ENCODE data around the gene TMEM178B.

TMEM178B gene

DNA sequence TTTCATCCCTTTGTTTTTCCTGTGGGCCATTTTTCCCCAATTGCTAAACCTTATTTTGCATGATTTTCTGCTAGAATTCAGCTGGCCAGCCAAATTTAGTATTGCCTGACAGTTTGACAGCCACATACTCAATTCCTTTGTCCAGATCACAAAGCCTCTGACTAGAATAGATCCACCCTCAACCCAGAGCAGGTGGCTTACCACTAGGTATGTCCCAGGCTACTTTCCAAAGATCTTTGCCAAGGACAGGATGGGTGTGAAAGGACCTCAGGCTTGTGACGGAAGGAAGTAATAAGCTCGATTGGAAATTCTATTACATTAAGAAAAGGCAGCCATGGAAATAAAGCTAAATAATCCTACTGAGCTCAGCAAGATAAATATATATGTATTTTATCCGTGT is 426.7 kb downstream of the TMEM178B start:
- no peak for ATAC-seq (replicated peaks)
- Mint-ChIP-seq H3K36me3 (ENCODE audit: insufficient read depth) (no peaks in the 10 kb centered on the region), H3K4me1 (ENCODE audit: low read depth in 2 of 2) (no peaks in the 10 kb centered on the region), H3K4me3 (no peak overlapping the region), H3K27ac (no peak overlapping the region), H3K27me3 (peaks cover 51 to 57% of the 10 kb centered on the region in 2 donors), H3K9me3 (no peaks in the 10 kb centered on the region)
- DNase-seq = no peak

DNA sequence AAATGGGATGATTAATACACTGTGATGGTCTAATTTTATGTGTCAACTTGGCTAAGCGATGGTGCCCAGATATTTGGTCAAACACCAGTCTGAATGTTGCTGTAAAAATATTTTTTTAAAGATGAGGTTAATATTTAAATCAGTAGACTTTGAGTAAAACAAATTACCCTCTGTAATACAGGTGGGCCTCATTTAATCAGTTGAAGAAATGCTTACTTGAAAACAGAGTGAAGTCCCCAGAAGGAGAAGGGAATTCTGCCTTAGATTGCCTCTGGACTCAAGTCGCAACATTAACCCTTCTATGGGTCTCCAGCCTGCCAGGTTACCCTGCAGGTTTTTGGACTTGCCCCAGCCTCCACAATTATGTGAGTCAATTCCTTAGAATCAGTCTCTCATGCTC is 427.6 kb downstream of the TMEM178B start:
- no peak for ATAC-seq (replicated peaks)
- no peak overlapping the region for H3K4me3 Mint-ChIP-seq
- H3K27ac Mint-ChIP-seq = no peak overlapping the region
- peaks cover 45 to 57% of the 10 kb centered on the region in 2 donors for H3K27me3 Mint-ChIP-seq
- DNase-seq = no peak
- no peaks in the 10 kb centered on the region for H3K9me3 Mint-ChIP-seq
- H3K4me1 Mint-ChIP-seq (ENCODE audit: low read depth in 2 of 2) = no peaks in the 10 kb centered on the region
- no peaks in the 10 kb centered on the region for H3K36me3 Mint-ChIP-seq (ENCODE audit: insufficient read depth)

DNA sequence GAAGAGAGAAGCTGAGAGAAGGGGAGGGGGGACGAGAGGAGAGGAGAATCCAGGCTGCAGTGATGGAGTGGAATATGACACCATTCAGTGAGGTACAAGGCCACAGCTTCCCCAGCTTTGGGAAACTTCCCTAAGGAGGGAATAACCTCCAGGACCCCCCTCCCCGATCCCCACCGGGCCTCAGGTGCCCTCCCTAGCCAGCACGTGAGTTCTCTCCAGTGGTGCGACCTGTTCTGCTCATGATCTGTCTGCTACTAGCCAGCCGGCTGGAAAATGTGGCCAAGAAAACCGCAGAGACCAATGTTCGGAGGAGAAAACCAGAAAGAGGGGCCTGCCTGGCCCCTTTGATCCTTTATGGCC is 437.4 kb downstream of the TMEM178B start:
- peaks cover 65 to 71% of the 10 kb centered on the region in 2 donors for H3K27me3 Mint-ChIP-seq
- DNase-seq (no peak), ATAC-seq (replicated peaks) (no peak)
- H3K36me3 Mint-ChIP-seq (ENCODE audit: insufficient read depth) = no peaks in the 10 kb centered on the region
- H3K4me3 Mint-ChIP-seq = peak overlapping the region; percentile 40 to 63
- peaks cover 7 to 8% of the 10 kb centered on the region in 2 donors for H3K4me1 Mint-ChIP-seq (ENCODE audit: low read depth in 2 of 2)
- H3K27ac Mint-ChIP-seq = no peak overlapping the region
- H3K9me3 Mint-ChIP-seq = no peaks in the 10 kb centered on the region

DNA sequence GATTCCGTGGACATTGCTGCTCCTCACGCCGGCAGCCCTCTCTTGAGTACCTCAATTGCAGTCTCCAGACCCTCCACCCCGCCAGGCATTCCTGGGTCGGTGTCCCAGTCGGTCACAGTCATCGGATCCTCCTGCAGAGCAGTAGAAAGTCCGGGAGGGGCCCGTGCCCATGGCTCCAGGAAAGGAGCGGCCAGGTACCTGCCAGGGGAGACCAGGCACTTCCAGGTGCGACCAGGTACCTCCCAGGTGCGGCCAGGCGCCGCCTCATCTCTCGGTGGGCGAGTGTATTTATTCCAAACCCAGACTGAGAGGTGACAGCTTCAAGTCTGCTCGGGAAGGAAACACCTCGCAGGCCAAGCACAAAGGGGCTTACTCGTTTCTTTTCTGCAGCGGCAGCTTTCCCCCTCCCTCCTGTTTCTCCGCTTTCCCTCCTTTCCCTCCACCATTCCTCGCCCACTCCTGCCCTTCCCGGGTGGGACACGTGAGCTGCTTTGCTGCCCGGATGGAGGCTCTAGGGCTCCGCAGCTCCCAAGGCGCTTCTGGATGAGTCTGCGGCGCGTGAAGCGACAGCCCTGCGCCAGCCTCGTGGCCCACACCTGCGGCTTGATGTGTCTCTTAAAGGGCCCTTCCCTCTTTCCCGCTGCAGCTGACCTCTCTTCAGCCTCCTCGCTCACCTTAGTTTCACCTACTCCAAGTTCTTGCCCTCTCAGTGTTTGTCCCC is 438.0 kb downstream of the TMEM178B start:
- no peak for ATAC-seq (replicated peaks)
- Mint-ChIP-seq H3K36me3 (ENCODE audit: insufficient read depth) (no peaks in the 10 kb centered on the region), H3K4me3 (peak overlapping the region; percentile 43 to 63), H3K4me1 (ENCODE audit: low read depth in 2 of 2) (peaks cover 7 to 8% of the 10 kb centered on the region in 2 donors), H3K27ac (peak overlapping the region in 1 of 2 donors; percentile 13), H3K27me3 (peaks cover 65 to 77% of the 10 kb centered on the region in 2 donors), H3K9me3 (no peaks in the 10 kb centered on the region)
- DNase-seq = no peak

DNA sequence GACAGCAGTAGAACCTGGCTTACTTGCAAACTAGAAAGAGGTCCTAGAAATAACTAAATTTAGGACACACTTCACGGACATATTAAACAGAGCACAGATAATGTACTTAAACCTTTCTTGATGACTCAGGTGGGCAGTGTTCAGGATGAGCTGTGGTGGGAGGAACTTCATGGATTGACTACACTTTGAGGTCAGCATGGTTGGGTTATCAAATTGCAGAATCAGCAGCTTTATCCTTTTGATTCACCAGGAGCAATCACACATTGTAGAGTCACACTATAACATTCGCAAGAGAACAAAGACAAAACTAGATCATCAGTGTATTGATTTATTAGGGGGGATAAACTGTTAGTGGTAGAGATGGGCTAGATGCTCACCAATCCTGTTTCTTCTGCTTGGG is 438.7 kb downstream of the TMEM178B start:
- Mint-ChIP-seq H3K27me3 (peaks cover 72 to 83% of the 10 kb centered on the region in 2 donors), H3K9me3 (no peaks in the 10 kb centered on the region), H3K36me3 (ENCODE audit: insufficient read depth) (no peaks in the 10 kb centered on the region), H3K4me1 (ENCODE audit: low read depth in 2 of 2) (peaks cover 7 to 8% of the 10 kb centered on the region in 2 donors), H3K27ac (peak overlapping the region in 1 of 2 donors; percentile 13), H3K4me3 (peak overlapping the region; percentile 43 to 63)
- no peak for DNase-seq
- no peak for ATAC-seq (replicated peaks)

DNA sequence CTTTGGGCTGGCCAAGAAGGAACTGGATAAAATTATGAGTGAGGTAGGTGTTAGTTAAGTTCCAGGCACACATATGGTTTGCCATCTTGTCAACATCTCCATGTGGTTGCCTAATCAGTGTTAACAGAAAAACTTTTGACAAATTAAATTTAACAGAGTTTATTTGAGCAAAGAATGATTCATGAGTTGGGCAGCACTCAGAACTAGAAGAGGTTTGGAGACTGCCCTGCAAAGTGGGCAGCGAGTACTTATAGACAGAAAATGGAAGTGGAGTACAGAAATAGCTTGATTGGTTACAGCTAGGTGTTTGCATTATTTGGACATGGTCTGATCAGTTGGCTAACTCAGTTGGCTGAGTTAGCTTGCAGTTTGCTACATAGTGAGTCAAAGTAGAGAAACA is 439.9 kb downstream of the TMEM178B start:
- H3K27ac Mint-ChIP-seq = no peak overlapping the region
- peaks cover 69 to 77% of the 10 kb centered on the region in 2 donors for H3K27me3 Mint-ChIP-seq
- DNase-seq = no peak
- H3K9me3 Mint-ChIP-seq = no peaks in the 10 kb centered on the region
- no peak for ATAC-seq (replicated peaks)
- no peak overlapping the region for H3K4me3 Mint-ChIP-seq
- H3K36me3 Mint-ChIP-seq (ENCODE audit: insufficient read depth) = no peaks in the 10 kb centered on the region
- H3K4me1 Mint-ChIP-seq (ENCODE audit: low read depth in 2 of 2) = peaks cover 7 to 8% of the 10 kb centered on the region in 2 donors

DNA sequence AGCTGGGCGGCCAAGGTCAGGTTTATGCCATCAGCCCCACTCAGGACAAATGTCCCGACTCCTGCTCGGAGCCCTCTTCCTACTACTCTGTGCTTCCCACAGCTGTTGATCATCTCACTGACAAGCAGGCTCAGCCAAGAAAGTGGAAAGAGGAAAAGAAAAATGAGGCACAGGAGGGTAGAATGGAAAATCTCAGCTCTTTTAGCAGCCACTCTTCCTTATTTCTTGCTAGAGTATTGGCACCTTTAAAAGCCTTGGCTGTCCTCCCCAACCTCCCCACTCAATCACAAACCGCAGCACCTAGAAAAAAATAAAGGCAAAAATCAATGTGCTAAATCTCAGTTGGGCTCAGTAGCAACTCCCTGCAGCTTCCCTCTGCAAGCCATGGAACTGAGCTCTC is 442.1 kb downstream of the TMEM178B start:
- H3K9me3 Mint-ChIP-seq = no peaks in the 10 kb centered on the region
- H3K4me3 Mint-ChIP-seq = no peak overlapping the region
- H3K27me3 Mint-ChIP-seq = peaks cover 55 to 65% of the 10 kb centered on the region in 2 donors
- peaks cover 7 to 8% of the 10 kb centered on the region in 2 donors for H3K4me1 Mint-ChIP-seq (ENCODE audit: low read depth in 2 of 2)
- H3K27ac Mint-ChIP-seq = no peak overlapping the region
- no peaks in the 10 kb centered on the region for H3K36me3 Mint-ChIP-seq (ENCODE audit: insufficient read depth)
- DNase-seq (no peak), ATAC-seq (replicated peaks) (no peak)

DNA sequence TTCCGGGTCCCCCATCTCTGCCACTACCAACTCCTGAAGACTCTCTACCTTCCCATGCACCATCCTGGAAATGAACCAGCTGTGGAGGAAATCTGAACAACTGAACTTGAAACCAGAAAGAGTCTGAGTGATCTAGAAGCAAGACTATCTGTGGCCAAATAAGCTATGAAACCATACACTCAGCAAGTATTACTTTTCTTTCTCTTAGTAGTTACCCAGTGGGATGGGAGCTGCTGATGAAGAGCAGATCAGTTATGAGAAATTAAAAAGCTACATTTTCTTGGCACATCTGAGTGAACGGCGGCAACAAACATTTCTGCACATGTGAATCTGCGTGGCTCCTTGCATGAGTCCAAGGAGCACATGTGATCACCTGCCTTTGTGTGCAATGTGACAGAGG is 445.8 kb downstream of the TMEM178B start:
- no peaks in the 10 kb centered on the region for H3K9me3 Mint-ChIP-seq
- no peak for ATAC-seq (replicated peaks)
- H3K4me1 Mint-ChIP-seq (ENCODE audit: low read depth in 2 of 2) = no peaks in the 10 kb centered on the region
- no peak overlapping the region for H3K4me3 Mint-ChIP-seq
- peaks cover 24 to 38% of the 10 kb centered on the region in 2 donors for H3K27me3 Mint-ChIP-seq
- no peak overlapping the region for H3K27ac Mint-ChIP-seq
- no peaks in the 10 kb centered on the region for H3K36me3 Mint-ChIP-seq (ENCODE audit: insufficient read depth)
- no peak for DNase-seq

DNA sequence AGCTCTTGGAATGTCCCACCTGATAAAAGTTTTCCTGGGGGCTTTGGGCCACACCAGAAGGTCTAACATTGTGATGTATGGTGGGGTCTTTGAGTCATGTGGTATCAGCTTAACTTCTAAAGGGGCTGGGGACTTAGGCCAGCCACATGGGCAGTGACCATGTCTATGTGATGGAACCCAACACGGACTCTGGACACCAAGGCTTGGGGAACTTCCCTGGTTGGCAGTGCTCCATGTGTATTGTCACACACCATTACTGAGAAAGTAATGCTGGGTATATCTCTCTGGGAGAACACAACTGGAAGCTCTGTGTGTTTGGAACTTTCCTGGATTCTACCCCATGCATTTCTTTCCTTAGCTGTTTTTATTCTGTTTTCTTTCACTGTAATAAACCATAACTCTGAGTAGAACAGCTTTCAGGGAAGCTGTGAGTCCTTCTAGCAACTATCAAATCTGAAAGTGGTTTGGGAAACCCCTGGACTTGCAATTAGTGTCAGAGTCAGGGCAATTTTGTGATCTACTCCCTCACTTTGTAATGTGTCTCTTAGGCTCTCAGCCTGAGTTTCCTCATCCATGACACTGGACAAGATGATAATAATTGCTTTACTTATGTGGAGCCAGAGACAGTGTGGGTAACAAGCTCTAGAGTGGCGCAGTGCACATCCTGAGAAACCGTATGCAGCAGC is 448.9 kb downstream of the TMEM178B start:
- ATAC-seq (replicated peaks) = no peak
- Mint-ChIP-seq H3K27me3 (peaks cover 15 to 27% of the 10 kb centered on the region in 2 donors), H3K9me3 (no peaks in the 10 kb centered on the region), H3K27ac (no peak overlapping the region), H3K4me1 (ENCODE audit: low read depth in 2 of 2) (no peaks in the 10 kb centered on the region), H3K36me3 (ENCODE audit: insufficient read depth) (no peaks in the 10 kb centered on the region), H3K4me3 (no peak overlapping the region)
- DNase-seq = no peak

DNA sequence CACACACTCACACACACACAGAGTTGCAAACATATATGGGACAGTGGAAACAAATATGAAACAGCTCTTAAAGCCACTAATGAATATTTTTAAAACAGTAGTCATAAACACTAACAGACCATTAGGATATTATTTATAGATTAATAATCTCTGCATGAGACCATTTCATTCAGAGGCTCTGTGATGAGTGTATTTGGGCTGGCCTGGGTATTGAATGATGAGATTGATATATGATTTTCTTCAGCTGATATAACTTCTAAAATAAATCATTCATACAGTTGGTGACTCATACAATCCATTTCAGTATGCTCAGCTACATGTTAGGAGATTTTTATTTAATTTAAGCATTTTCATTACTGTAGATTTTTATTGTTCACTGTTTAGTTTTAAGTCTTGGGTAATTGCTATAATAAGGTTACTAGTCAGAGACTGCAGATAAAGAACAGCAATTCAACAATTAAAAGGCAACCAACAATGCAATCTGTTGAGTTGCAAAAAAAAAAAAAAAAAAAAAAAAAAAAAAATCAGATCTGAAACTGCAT is 452.2 kb downstream of the TMEM178B start:
- DNase-seq (no peak), ATAC-seq (replicated peaks) (no peak)
- H3K36me3 Mint-ChIP-seq (ENCODE audit: insufficient read depth) = no peaks in the 10 kb centered on the region
- H3K27me3 Mint-ChIP-seq = peaks cover 6 to 31% of the 10 kb centered on the region in 2 donors
- no peaks in the 10 kb centered on the region for H3K9me3 Mint-ChIP-seq
- H3K27ac Mint-ChIP-seq = no peak overlapping the region
- no peaks in the 10 kb centered on the region for H3K4me1 Mint-ChIP-seq (ENCODE audit: low read depth in 2 of 2)
- no peak overlapping the region for H3K4me3 Mint-ChIP-seq

DNA sequence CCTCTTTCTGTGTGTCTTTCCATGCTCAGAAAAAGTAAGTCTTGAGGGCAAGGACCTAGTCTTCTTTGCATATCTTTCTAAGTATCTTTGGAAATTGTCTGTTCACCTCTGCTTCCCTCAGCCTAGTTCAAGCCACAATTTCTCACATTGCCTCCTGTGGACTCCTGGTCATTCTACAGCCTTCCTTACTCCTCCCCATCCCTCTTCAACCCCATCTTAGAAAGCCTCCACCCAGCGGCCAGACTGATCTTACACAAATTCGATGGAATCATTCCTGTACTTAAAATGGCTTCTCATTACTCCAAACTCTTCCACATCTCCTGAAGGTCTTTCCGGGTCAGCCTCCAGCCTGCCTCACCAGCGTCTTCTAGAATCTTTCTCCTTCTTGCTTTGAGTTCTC is 453.2 kb downstream of the TMEM178B start:
- Mint-ChIP-seq H3K27ac (no peak overlapping the region), H3K27me3 (peaks cover 6 to 31% of the 10 kb centered on the region in 2 donors), H3K4me1 (ENCODE audit: low read depth in 2 of 2) (no peaks in the 10 kb centered on the region), H3K36me3 (ENCODE audit: insufficient read depth) (no peaks in the 10 kb centered on the region), H3K4me3 (no peak overlapping the region), H3K9me3 (no peaks in the 10 kb centered on the region)
- no peak for DNase-seq
- no peak for ATAC-seq (replicated peaks)

DNA sequence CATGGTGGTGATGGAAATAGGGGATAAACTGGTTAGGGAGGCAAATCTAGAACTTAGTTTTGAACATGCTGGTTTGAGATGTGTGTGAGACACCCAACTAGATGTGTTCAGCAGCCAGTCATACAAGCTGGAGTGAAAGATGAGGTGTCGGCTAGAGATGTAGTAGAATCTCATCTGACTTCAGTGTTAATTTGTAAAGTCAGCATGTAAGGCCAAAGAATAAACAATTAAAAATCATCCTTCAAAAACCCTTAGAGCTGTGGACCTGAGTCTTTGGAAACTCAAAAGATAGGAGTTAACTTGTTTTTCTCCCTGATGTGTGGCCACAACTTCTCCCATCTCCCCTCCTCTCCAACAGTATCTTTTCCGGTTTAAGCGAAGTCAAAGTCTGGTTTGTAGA is 454.5 kb downstream of the TMEM178B start:
- DNase-seq (no peak), ATAC-seq (replicated peaks) (no peak)
- no peaks in the 10 kb centered on the region for H3K36me3 Mint-ChIP-seq (ENCODE audit: insufficient read depth)
- no peaks in the 10 kb centered on the region for H3K9me3 Mint-ChIP-seq
- H3K4me1 Mint-ChIP-seq (ENCODE audit: low read depth in 2 of 2) = no peaks in the 10 kb centered on the region
- peaks cover 6 to 31% of the 10 kb centered on the region in 2 donors for H3K27me3 Mint-ChIP-seq
- no peak overlapping the region for H3K27ac Mint-ChIP-seq
- no peak overlapping the region for H3K4me3 Mint-ChIP-seq
